NCI-H1436 (cell line): ENCODE measurements around the gene RAI14.

Experiments used
- DNase-seq: peaks from one replicate; lab custom pipeline; 2025; lab: John Stamatoyannopoulos, UW

The RAI14 gene

GRCh38 chr5:34656001-34656699, at the start of gene RAI14:
TSS of gene RAI14 (plus strand) at chr5:34656328. CDS start at chr5:34686920, 30,592 bp downstream.
- DNase-seq: peak; percentile 41

- no peak for DNase-seq
These were observed 47.8 kb upstream of the RAI14 start for GRCh38 chr5:34608368-34608767.

- no peak for DNase-seq
These were observed 47.1 kb upstream of the RAI14 start for GRCh38 chr5:34608859-34609648.

- no peak for DNase-seq
These were observed 46.1 kb upstream of the RAI14 start for GRCh38 chr5:34609951-34610441.

GRCh38 chr5:34610546-34610945, 45.6 kb upstream of the RAI14 start:
- no peak for DNase-seq

GRCh38 chr5:34611464-34612415, 44.4 kb upstream of the RAI14 start:
- DNase-seq: no peak

- peak; percentile 33 for DNase-seq
These were observed 39.5 kb upstream of the RAI14 start for GRCh38 chr5:34616651-34617050.

- no peak for DNase-seq
These were observed 37.6 kb upstream of the RAI14 start for GRCh38 chr5:34618371-34619065.

- no peak for DNase-seq
These were observed 35.9 kb upstream of the RAI14 start for GRCh38 chr5:34620185-34620584.

GRCh38 chr5:34621277-34622097, 34.6 kb upstream of the RAI14 start:
- DNase-seq: no peak

GRCh38 chr5:34622098-34622400, 34.1 kb upstream of the RAI14 start:
- DNase-seq: no peak

- no peak for DNase-seq
These were observed 31.4 kb upstream of the RAI14 start for GRCh38 chr5:34624691-34625090.

GRCh38 chr5:34625246-34625645, 30.9 kb upstream of the RAI14 start:
- DNase-seq: no peak

- DNase-seq: no peak
These were observed 30.1 kb upstream of the RAI14 start for GRCh38 chr5:34626036-34626435.

GRCh38 chr5:34626751-34627150, 29.4 kb upstream of the RAI14 start:
- DNase-seq: no peak

GRCh38 chr5:34627794-34628193, 28.3 kb upstream of the RAI14 start:
- DNase-seq: no peak

GRCh38 chr5:34628373-34628772, 27.8 kb upstream of the RAI14 start:
- no peak for DNase-seq

- DNase-seq: no peak
These were observed 25.5 kb upstream of the RAI14 start for GRCh38 chr5:34630596-34630995.

GRCh38 chr5:34632807-34633422, 23.2 kb upstream of the RAI14 start:
- DNase-seq: no peak

- DNase-seq: no peak
These were observed 16.1 kb upstream of the RAI14 start for GRCh38 chr5:34639852-34640626.
